Lung microvascular endothelial cell (primary cell): ENCODE results near the gene DHPS. TPM values are rescaled to one million over a fixed set of nuclear protein-coding genes. Genes with fewer than 3 reads are reported as not detected.
"Not testable (repeated sequence)": the region's sequence is repeated elsewhere in the genome, so short reads cannot be mapped to it uniquely, and the experiment has no call there.

ENCODE experiments used
- DNase-seq, 2 donors: peaks; one replicate each; pipeline versions ENCODE4 v3.0.0 to v3.0.0-alpha.2; 2010; ENCODE audit warnings: low read depth in 2 of 2
- total RNA-seq: library from RNA; depleted of rRNA; stranded (reverse); fragments of >200 nt; gene quantifications from 2 replicates; pipeline ENCODE4 v1.2.1, GENCODE V29; 2014

The DHPS gene
- total RNA-seq, 1 donor from 2014 or later = 41.1 TPM

GRCh38 chr19:12647047-12647446 lies 34.6 kb downstream of the DHPS start:
- DNase-seq = no peak

GRCh38 chr19:12646551-12646950 lies 35.1 kb downstream of the DHPS start:
- DNase-seq = peak in 1 of 2 donors; percentile 20

- DNase-seq = not testable (repeated sequence)
Observed at GRCh38 chr19:12643716-12644115, 38.0 kb downstream of the DHPS start.

GRCh38 chr19:12642506-12642905 lies 39.2 kb downstream of the DHPS start:
- no peak for DNase-seq

GRCh38 chr19:12641456-12641855 lies 40.2 kb downstream of the DHPS start:
- DNase-seq = no peak

GRCh38 chr19:12639901-12640613 lies 41.6 kb downstream of the DHPS start:
- DNase-seq = peak; percentile 81 to 84

GRCh38 chr19:12638611-12639182 lies 43.0 kb downstream of the DHPS start:
- no peak for DNase-seq

- DNase-seq = no peak
Observed at GRCh38 chr19:12636631-12637030, 45.0 kb downstream of the DHPS start.

GRCh38 chr19:12629215-12629614 lies 52.5 kb downstream of the DHPS start:
- DNase-seq = no peak

GRCh38 chr19:12628040-12629022 lies 53.3 kb downstream of the DHPS start:
- peak; percentile 19 to 33 for DNase-seq

- DNase-seq = no peak
Observed at GRCh38 chr19:12626958-12627357, 54.7 kb downstream of the DHPS start.

Other genes starting within 250 kb of the DHPS start
- gene ZNF443, start 240.9 kb downstream of the DHPS start, total RNA-seq = 3.7 and 6.9 TPM in 2 replicates
- gene ZNF709, start 197.1 kb downstream of the DHPS start, total RNA-seq = 2.6 and 4.4 TPM in 2 replicates
- 6.5 and 11.1 TPM in 2 replicates for gene ZNF564, start 130.4 kb downstream of the DHPS start, total RNA-seq
- gene ZNF490, start 71.1 kb downstream of the DHPS start, total RNA-seq = 5.2 and 6.9 TPM in 2 replicates
- gene ZNF791, start 71.0 kb downstream of the DHPS start, total RNA-seq = 8.3 and 8.9 TPM in 2 replicates
- gene MAN2B1, start 15.1 kb downstream of the DHPS start, total RNA-seq = 37.0 and 77.2 TPM in 2 replicates
- 6.3 and 9.1 TPM in 2 replicates for gene WDR83, start 15.1 kb downstream of the DHPS start, total RNA-seq
- gene GNG14, start 6.1 kb upstream of the DHPS start, total RNA-seq = not detected in 2 replicates
- 3.8 and 5.2 TPM in 2 replicates for gene FBXW9, start 14.8 kb upstream of the DHPS start, total RNA-seq
- gene TNPO2, start 42.1 kb upstream of the DHPS start, total RNA-seq = 14.4 and 19.4 TPM in 2 replicates
- 124 and 182 TPM in 2 replicates for gene TRIR, start 52.8 kb upstream of the DHPS start, total RNA-seq
- gene GET3, start 55.6 kb upstream of the DHPS start, total RNA-seq = 67.8 and 73.8 TPM in 2 replicates
- gene BEST2, start 69.9 kb upstream of the DHPS start, total RNA-seq = not detected in 2 replicates
- gene HOOK2, start 93.7 kb upstream of the DHPS start, total RNA-seq = 5.4 and 9.3 TPM in 2 replicates
- gene JUNB, start 109.6 kb upstream of the DHPS start, total RNA-seq = 59.3 and 124 TPM in 2 replicates
- gene PRDX2, start 119.9 kb upstream of the DHPS start, total RNA-seq = 185 and 189 TPM in 2 replicates
- 0.20 TPM in 1 of 2 replicates, not detected in the other for gene THSD8, start 120.2 kb upstream of the DHPS start, total RNA-seq
- 7.1 and 9.8 TPM in 2 replicates for gene RNASEH2A, start 124.7 kb upstream of the DHPS start, total RNA-seq
- not detected in 2 replicates for gene RTBDN, start 152.7 kb upstream of the DHPS start, total RNA-seq
- gene MAST1, start 156.6 kb upstream of the DHPS start, total RNA-seq = 0.44 and 0.60 TPM in 2 replicates
- 22.0 and 23.6 TPM in 2 replicates for gene DNASE2, start 199.6 kb upstream of the DHPS start, total RNA-seq
- gene KLF1, start 205.3 kb upstream of the DHPS start, total RNA-seq = not detected in 2 replicates
- 13.7 and 17.3 TPM in 2 replicates for gene GCDH, start 209.3 kb upstream of the DHPS start, total RNA-seq
- gene SYCE2, start 237.4 kb upstream of the DHPS start, total RNA-seq = under 0.01 and 0.20 TPM in 2 replicates